PC-9 (cell line): ENCODE measurements around the gene TERT. TPM values are rescaled to one million over a fixed set of nuclear protein-coding genes. Genes with fewer than 3 reads are reported as not detected.
"Not testable (repeated sequence)": the region's sequence is repeated elsewhere in the genome, so short reads cannot be mapped to it uniquely, and the experiment has no call there.

ENCODE experiments used
- BruUV-seq: library from RNA; stranded (reverse); fragments of 400-500 nt; replicated peaks from 2 replicates; lab custom pipeline; 2021; lab: Mats Ljungman, UMichigan
- CTCF ChIA-PET: fragments of 300-600 bp; sonication (Branson Sonifier 250); formaldehyde crosslinking; loops from one replicate; lab custom pipeline; 2022; ENCODE audit warnings: antibody characterized with exemption; lab: Charles Lee
- POLR2A ChIA-PET: fragments of 300-600 bp; sonication (Branson Sonifier 250); formaldehyde crosslinking; loops from one replicate; lab custom pipeline; 2022; ENCODE audit warnings: antibody characterized with exemption; ENCODE audit not compliant: unreplicated experiment; lab: Charles Lee
- DNase-seq, 2 experiments: peaks; one replicate each; pipeline versions ENCODE4 v3.0.0 to v3.0.0-alpha.2; 2015 to 2022; ENCODE audit warnings: mixed read lengths in 1 of 2
- H2AFZ ChIP-seq: fragments of 200-600 bp; sonication (generic); 2 replicates; pipeline ENCODE4 v1.8.1; 2017; ENCODE audit warnings: antibody characterized with exemption
- H3F3A ChIP-seq: fragments of 200-600 bp; sonication (generic); 2 replicates; pipeline ENCODE4 v1.8.1; 2017; ENCODE audit warnings: antibody characterized with exemption, mild to moderate bottlenecking, low read depth; ENCODE audit not compliant: insufficient read depth
- H3K27ac ChIP-seq: fragments of 200-600 bp; sonication (generic); 2 replicates; pipeline ENCODE4 v1.6.1; 2016; ENCODE audit warnings: mixed run types
- H3K27me3 ChIP-seq: fragments of 200-600 bp; sonication (generic); 2 replicates; pipeline ENCODE4 v1.6.1; 2016; ENCODE audit warnings: low read depth, mixed run types; ENCODE audit not compliant: insufficient read depth
- H3K36me3 ChIP-seq: fragments of 200-600 bp; sonication (generic); 2 replicates; pipeline ENCODE4 v1.6.1; 2016; ENCODE audit warnings: low read depth, mixed run types
- H3K4me1 ChIP-seq: fragments of 200-600 bp; sonication (generic); replicated peaks from 2 replicates; pipeline ENCODE4 v1.6.1; 2016; ENCODE audit warnings: mixed run types; ENCODE audit not compliant: insufficient read depth
- H3K4me2 ChIP-seq: fragments of 200-600 bp; sonication (generic); 2 replicates; pipeline ENCODE4 v1.6.1; 2017; ENCODE audit warnings: mixed run types
- H3K4me3 ChIP-seq: fragments of 200-600 bp; sonication (generic); 2 replicates; pipeline ENCODE4 v1.6.1; 2016; ENCODE audit warnings: mixed run types
- H3K79me2 ChIP-seq: fragments of 200-600 bp; sonication (generic); 2 replicates; pipeline ENCODE4 v1.6.1; 2017; ENCODE audit warnings: low read depth, mixed run types
- H3K9me2 ChIP-seq: fragments of 200-600 bp; sonication (generic); 2 replicates; pipeline ENCODE4 v1.8.1; 2017; ENCODE audit warnings: mild to moderate bottlenecking; ENCODE audit not compliant: insufficient read depth
- H3K9me3 ChIP-seq: fragments of 200-600 bp; sonication (generic); 2 replicates; pipeline ENCODE4 v1.8.1; 2016; ENCODE audit warnings: low read depth; ENCODE audit not compliant: insufficient read depth
- H4K20me1 ChIP-seq: fragments of 200-600 bp; sonication (generic); 2 replicates; pipeline ENCODE4 v1.8.1; 2017; ENCODE audit not compliant: insufficient read depth
- EZH2 ChIP-seq: fragments of 200-600 bp; sonication (generic); IDR thresholded peaks from 2 replicates; pipeline ENCODE4 v1.8.0; 2017; ENCODE audit warnings: antibody characterized with exemption, low read depth
- intact Hi-C: fragments of 100-400 bp; cut with micrococcal nuclease; formaldehyde crosslinking; loops from one replicate; pipeline ENCODE4 v1.10.0; 2022; ENCODE audit not compliant: unreplicated experiment
- total RNA-seq: library from RNA; stranded (reverse); gene quantifications from 2 replicates; pipeline ENCODE4 v1.2.3, GENCODE V29; 2021
- TF ChIP-seq, protein P1 (sequence below): fragments of 200-600 bp; sonication (generic); conservative IDR thresholded peaks from 2 replicates; pipeline ENCODE4 v1.6.1; 2017; ENCODE audit warnings: mixed run types, antibody characterized with exemption, mild to moderate bottlenecking, moderate library complexity

The TERT gene
- total RNA-seq, 1 experiment from 2014 or later: 0.74 TPM

DNA sequence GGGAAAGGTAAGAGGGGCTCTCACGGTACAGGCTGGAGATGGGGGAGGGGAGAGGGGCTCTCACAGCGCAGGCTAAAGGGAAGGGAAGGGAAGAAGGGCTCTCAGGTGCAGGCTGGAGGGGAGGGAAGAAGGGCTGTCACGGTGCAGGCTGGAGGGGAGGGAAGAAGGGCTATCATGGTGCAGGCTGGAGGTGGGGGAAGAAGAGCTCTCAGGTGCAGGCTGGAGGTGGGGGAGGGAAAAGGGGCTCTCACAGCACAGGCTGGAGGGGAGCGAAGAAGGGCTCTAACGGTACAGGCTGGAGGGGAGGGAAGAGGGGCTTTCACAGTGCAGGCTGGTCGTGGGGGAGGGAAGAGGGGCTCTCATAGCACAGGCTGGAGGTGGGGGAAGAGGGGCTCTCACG is 65.0 kb downstream of the TERT start:
- Histone ChIP-seq H3K36me3 (no peaks in the 10 kb centered on the region), H3K79me2 (no peaks in the 10 kb centered on the region), H3K9me3 (no peaks in the 10 kb centered on the region), H3K9me2 (no peaks in the 10 kb centered on the region), H3K4me1 (no peaks in the 10 kb centered on the region; the same call in 1 of the 2 replicates), H4K20me1 (0 out of 2 replicates have a peak, but pooled peaks cover 8% of the 10 kb centered on the region), H3K4me3 (no peak overlapping the region), H3K27me3 (peaks cover 98% of the 10 kb centered on the region), H2AFZ (no peak overlapping the region), H3F3A (no peaks in the 10 kb centered on the region), H3K27ac (no peak overlapping the region), H3K4me2 (no peak overlapping the region)
- TF ChIP-seq, protein P1, sequence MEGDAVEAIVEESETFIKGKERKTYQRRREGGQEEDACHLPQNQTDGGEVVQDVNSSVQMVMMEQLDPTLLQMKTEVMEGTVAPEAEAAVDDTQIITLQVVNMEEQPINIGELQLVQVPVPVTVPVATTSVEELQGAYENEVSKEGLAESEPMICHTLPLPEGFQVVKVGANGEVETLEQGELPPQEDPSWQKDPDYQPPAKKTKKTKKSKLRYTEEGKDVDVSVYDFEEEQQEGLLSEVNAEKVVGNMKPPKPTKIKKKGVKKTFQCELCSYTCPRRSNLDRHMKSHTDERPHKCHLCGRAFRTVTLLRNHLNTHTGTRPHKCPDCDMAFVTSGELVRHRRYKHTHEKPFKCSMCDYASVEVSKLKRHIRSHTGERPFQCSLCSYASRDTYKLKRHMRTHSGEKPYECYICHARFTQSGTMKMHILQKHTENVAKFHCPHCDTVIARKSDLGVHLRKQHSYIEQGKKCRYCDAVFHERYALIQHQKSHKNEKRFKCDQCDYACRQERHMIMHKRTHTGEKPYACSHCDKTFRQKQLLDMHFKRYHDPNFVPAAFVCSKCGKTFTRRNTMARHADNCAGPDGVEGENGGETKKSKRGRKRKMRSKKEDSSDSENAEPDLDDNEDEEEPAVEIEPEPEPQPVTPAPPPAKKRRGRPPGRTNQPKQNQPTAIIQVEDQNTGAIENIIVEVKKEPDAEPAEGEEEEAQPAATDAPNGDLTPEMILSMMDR: no peak
- no peak for TF ChIP-seq EZH2
- BruUV-seq: no TSS peak
- intact Hi-C loops: no loop called here
- no peak for DNase-seq
- CTCF ChIA-PET: interaction anchor here (0.7 kb wide), 1 partner anchor 799 kb away, joined by 6 read pairs; no protein-coding TSS in a partner anchor
- POLR2A ChIA-PET: no interaction called here

DNA sequence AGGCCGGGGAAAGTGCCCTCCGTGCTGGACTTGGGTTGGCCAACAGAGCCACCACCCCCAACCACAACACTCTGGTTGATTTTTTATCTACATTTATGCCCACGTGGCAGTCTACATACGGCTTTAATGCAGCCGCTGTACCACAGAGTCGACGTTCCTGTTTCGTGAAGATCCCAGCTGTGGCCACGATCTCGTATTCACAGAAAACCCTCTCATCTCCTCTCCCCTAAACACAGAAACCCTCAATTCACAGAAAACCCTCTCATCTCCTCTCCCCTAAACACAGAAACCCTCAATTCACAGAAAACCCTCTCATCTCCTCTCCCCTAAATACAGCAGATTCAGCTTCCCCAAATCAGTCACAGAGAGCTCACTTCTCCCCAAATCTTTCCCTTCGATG is 65.8 kb downstream of the TERT start:
- H3K27ac ChIP-seq, DNase-seq, H3K9me2 ChIP-seq, BruUV-seq, H3F3A ChIP-seq, H3K4me1 ChIP-seq, H3K79me2 ChIP-seq, intact Hi-C loops, H3K9me3 ChIP-seq, H3K4me2 ChIP-seq, H2AFZ ChIP-seq, H3K4me3 ChIP-seq, H3K36me3 ChIP-seq: not testable (repeated sequence)
- H4K20me1 ChIP-seq: peaks cover 14% of the 10 kb centered on the region
- CTCF ChIA-PET: interaction anchor here (0.7 kb wide), 1 partner anchor 798 kb away, joined by 6 read pairs; no protein-coding TSS in a partner anchor
- POLR2A ChIA-PET: interaction anchor here (0.6 kb wide), 1 partner anchor 98 kb away, joined by 3 read pairs; no protein-coding TSS in a partner anchor
- peaks cover 98% of the 10 kb centered on the region for H3K27me3 ChIP-seq

DNA sequence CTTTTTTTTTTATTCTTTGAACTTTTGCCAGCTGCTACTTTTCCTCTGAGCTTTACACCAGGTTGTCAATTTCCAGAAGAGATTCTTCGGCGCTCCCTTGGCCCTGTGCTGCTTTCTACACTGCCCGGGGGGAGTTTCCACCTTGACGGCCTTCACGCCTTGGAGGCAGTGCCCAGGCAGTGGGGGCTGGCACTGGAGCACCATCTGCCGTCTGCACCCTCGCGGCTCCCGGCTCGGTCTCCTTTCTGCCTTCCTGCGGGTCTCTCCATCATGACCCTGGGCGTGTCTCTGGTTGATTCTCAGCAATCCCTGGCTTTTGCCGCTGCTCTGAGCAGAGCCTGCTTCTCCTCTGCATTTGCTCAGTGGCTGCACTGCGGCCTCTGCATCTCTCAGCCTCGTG is 66.7 kb downstream of the TERT start:
- no peaks in the 10 kb centered on the region for H3F3A ChIP-seq
- H3K36me3 ChIP-seq: no peaks in the 10 kb centered on the region
- BruUV-seq: no TSS peak
- H3K9me2 ChIP-seq: no peaks in the 10 kb centered on the region
- H3K4me3 ChIP-seq: no peak overlapping the region
- no peaks in the 10 kb centered on the region for H3K79me2 ChIP-seq
- peaks cover 98% of the 10 kb centered on the region for H3K27me3 ChIP-seq
- POLR2A ChIA-PET: no interaction called here
- no peak overlapping the region for H3K4me2 ChIP-seq
- no peaks in the 10 kb centered on the region for H3K9me3 ChIP-seq
- no peak overlapping the region for H2AFZ ChIP-seq
- H3K4me1 ChIP-seq: no peaks in the 10 kb centered on the region; the same call in 1 of the 2 replicates
- no peak overlapping the region for H3K27ac ChIP-seq
- TF ChIP-seq EZH2: no peak
- TF ChIP-seq, protein P1: no peak
- DNase-seq: no peak
- peaks cover 14% of the 10 kb centered on the region for H4K20me1 ChIP-seq
- CTCF ChIA-PET: interaction anchor here (0.7 kb wide), 1 partner anchor 309 kb away, joined by 3 read pairs; no protein-coding TSS in a partner anchor
- intact Hi-C loops: no loop called here

DNA sequence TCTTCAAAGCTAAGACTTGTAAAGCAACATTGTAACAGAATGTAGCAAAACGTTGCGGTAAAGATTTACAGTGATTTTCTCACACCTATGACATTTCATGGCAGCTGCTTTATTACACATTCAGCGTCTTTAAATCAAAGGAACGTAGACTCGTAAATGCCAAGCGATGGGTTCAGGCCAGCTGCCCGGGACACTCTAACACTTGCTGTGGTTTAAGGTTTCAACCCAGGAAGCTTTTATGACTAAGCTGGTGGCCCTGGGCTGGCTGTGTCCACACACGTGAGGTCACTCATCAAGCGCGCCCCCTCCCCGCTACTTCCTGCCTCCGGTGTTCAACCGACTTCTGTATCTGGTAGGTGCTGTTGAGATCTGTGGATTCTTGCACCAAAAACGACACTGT is 67.2 kb downstream of the TERT start:
- CTCF ChIA-PET: interaction anchor here (0.7 kb wide), 1 partner anchor 309 kb away, joined by 3 read pairs; no protein-coding TSS in a partner anchor
- Histone ChIP-seq H3K27ac (no peak overlapping the region), H4K20me1 (peaks cover 14% of the 10 kb centered on the region), H3K4me2 (no peak overlapping the region), H3K9me2 (no peaks in the 10 kb centered on the region), H3K36me3 (no peaks in the 10 kb centered on the region), H3K9me3 (no peaks in the 10 kb centered on the region), H3K79me2 (no peaks in the 10 kb centered on the region), H3F3A (no peaks in the 10 kb centered on the region), H3K27me3 (peaks cover 98% of the 10 kb centered on the region), H3K4me3 (no peak overlapping the region), H2AFZ (no peak overlapping the region), H3K4me1 (no peaks in the 10 kb centered on the region; the same call in 1 of the 2 replicates)
- DNase-seq: peak in 1 of 2 experiments; percentile 75
- POLR2A ChIA-PET: no interaction called here
- intact Hi-C loops: no loop called here
- BruUV-seq: no TSS peak
- TF ChIP-seq EZH2: no peak
- TF ChIP-seq, protein P1: no peak
